RPMI7951 (cell line): Measurements from ENCODE around the gene ZIC5. TPM values are rescaled to one million over a fixed set of nuclear protein-coding genes. Genes with fewer than 3 reads are reported as not detected.
"Not testable (repeated sequence)": the region's sequence is repeated elsewhere in the genome, so short reads cannot be mapped to it uniquely, and the experiment has no call there.

Source experiments
- DNase-seq: peaks from one replicate; pipeline ENCODE4 v3.0.0-alpha.2; 2012; ENCODE audit warnings: low read depth
- total RNA-seq: library from RNA; depleted of rRNA; stranded (reverse); fragments of >200 nt; shearing (Covaris generic); gene quantifications from 2 replicates; pipeline ENCODE4 v1.2.3, GENCODE V29; 2014

The ZIC5 gene
- total RNA-seq, 1 experiment from 2014 or later = not detected

- DNase-seq = no peak
Measured at GRCh38 chr13:99960663-99961311, 10.8 kb downstream of the ZIC5 start.

GRCh38 chr13:99959540-99960230, 11.9 kb downstream of the ZIC5 start:
- DNase-seq = no peak

GRCh38 chr13:99959127-99959539, 12.4 kb downstream of the ZIC5 start:
- DNase-seq = no peak

GRCh38 chr13:99958406-99959126, 13.0 kb downstream of the ZIC5 start:
- no peak for DNase-seq

GRCh38 chr13:99956473-99957349, 14.9 kb downstream of the ZIC5 start:
- no peak for DNase-seq

- DNase-seq = no peak
Measured at GRCh38 chr13:99955747-99956472, 15.7 kb downstream of the ZIC5 start.

GRCh38 chr13:99955107-99955746, 16.3 kb downstream of the ZIC5 start:
- DNase-seq = no peak

GRCh38 chr13:99953138-99953755, 18.3 kb downstream of the ZIC5 start:
- DNase-seq = no peak

- DNase-seq = not testable (repeated sequence)
Measured at GRCh38 chr13:99951666-99952065, 19.9 kb downstream of the ZIC5 start.

- no peak for DNase-seq
Measured at GRCh38 chr13:99949679-99950413, 21.7 kb downstream of the ZIC5 start.

GRCh38 chr13:99948907-99949678, 22.5 kb downstream of the ZIC5 start:
- no peak for DNase-seq

GRCh38 chr13:99948411-99948810, 23.2 kb downstream of the ZIC5 start:
- DNase-seq = no peak

- DNase-seq = no peak
Measured at GRCh38 chr13:99947666-99948065, 23.9 kb downstream of the ZIC5 start.

- DNase-seq = not testable (repeated sequence)
Measured at GRCh38 chr13:99945515-99945914, 26.1 kb downstream of the ZIC5 start.

- DNase-seq = no peak
Measured at GRCh38 chr13:99944606-99945005, 27.0 kb downstream of the ZIC5 start.

- no peak for DNase-seq
Measured at GRCh38 chr13:99944102-99944501, 27.5 kb downstream of the ZIC5 start.

- DNase-seq = no peak
Measured at GRCh38 chr13:99941911-99942310, 29.7 kb downstream of the ZIC5 start.

- DNase-seq = no peak
Measured at GRCh38 chr13:99941086-99941485, 30.5 kb downstream of the ZIC5 start.

- no peak for DNase-seq
Measured at GRCh38 chr13:99938635-99939034, 32.9 kb downstream of the ZIC5 start.
